ENCODE results near the gene NDUFV2.

DNA sequence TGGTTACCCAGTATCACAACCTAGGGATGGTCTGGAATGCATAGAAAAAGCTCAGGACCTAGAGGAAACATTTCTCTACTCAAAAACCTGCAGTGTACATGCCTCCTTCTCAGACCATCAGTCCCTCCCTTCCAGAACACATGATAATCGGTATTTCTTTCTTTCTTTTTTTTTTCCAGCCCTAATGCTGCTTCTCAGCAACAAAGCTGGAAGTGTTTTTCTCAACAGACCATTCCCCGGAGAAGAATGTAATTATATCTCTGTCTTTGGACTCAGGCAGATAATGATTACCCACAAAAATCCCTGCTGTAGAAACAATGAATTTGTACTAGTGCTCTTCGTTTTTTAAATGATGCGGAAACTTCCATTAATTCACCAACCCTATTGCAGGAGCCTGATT lies 44.1 kb upstream of the NDUFV2 start:
- TF ChIP-seq GATA2 (IDR thresholded peaks at IDR 0.05; ENCODE audit: low read depth, low read length) = no peak
- no peak for TF ChIP-seq GATA3 (IDR thresholded peaks at IDR 0.05; ENCODE audit: low read depth, low read length)

Measured in SH-SY5Y (cell line).